ENCODE measurements around the gene SLC66A2. TPM values are rescaled to one million over a fixed set of nuclear protein-coding genes. Genes with fewer than 3 reads are reported as not detected.
A peak's percentile ranks its signal among the peaks of the same experiment; 100 is the strongest.

Gene SLC66A2
- total RNA-seq, 1 donor from 2014 or later, result 35.1 TPM

DNA sequence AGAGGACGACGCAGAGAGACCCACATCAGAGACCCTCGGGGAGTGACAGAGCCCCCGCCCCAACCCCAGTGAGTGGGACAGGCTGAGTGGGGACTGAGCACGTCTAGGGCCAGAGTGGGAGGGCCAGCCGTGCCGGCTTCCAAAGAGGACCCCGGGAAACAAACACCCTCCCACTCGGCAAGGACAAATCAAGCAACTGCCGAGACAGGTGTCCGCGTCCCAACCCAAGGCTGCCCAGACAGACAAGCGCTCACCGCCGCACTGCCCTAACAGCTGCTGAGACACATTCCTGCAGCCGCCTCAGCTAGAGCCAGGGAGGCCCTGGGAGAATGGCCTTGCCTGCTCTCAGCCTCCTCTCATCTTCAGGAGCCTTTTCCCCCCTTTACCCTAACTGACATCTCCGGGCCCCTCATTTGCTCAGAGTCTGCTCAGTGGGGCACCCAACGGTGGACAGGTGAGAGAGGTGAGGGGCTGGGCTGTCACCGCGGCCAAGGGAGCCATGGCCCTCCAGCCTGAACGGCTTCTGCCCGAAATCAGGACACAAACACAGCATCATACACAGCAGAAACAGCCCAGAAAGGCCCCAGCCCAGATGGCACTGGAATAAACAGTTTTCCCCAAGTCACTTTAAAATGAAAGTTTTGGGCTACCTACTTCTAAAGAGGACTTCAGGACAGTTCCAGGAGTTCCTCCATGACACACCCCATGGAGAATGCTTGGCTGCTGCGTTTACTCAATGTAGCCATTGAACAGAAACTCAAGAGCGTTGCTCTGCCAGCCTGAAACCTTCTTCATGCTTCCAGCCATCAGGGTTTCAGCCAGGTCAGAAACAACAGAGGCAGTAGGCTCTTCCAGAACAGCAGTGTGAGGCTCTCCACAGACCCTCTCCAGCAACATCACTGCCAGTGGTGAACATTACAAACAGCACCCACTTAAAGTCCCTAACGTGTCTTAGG lies 23.6 kb downstream of the SLC66A2 start:
- peaks cover 68% of the 10 kb centered on the region for H3K36me3 Mint-ChIP-seq (ENCODE audit: unreplicated experiment)
- peaks cover 28% of the 10 kb centered on the region for H3K9me3 Mint-ChIP-seq (ENCODE audit: unreplicated experiment)
- no peak overlapping the region for H3K4me3 Mint-ChIP-seq (ENCODE audit: unreplicated experiment)
- TF ChIP-seq CTCF (IDR thresholded peaks at IDR 0.05), result no peak
- H3K27ac Mint-ChIP-seq (ENCODE audit: unreplicated experiment), result no peak overlapping the region
- DNase-seq (ENCODE audit: extremely low spot score, unreplicated experiment), result peak; percentile 82
- no peaks in the 10 kb centered on the region for H3K4me1 Mint-ChIP-seq (ENCODE audit: unreplicated experiment)
- no peaks in the 10 kb centered on the region for H3K27me3 Mint-ChIP-seq (ENCODE audit: unreplicated experiment)

DNA sequence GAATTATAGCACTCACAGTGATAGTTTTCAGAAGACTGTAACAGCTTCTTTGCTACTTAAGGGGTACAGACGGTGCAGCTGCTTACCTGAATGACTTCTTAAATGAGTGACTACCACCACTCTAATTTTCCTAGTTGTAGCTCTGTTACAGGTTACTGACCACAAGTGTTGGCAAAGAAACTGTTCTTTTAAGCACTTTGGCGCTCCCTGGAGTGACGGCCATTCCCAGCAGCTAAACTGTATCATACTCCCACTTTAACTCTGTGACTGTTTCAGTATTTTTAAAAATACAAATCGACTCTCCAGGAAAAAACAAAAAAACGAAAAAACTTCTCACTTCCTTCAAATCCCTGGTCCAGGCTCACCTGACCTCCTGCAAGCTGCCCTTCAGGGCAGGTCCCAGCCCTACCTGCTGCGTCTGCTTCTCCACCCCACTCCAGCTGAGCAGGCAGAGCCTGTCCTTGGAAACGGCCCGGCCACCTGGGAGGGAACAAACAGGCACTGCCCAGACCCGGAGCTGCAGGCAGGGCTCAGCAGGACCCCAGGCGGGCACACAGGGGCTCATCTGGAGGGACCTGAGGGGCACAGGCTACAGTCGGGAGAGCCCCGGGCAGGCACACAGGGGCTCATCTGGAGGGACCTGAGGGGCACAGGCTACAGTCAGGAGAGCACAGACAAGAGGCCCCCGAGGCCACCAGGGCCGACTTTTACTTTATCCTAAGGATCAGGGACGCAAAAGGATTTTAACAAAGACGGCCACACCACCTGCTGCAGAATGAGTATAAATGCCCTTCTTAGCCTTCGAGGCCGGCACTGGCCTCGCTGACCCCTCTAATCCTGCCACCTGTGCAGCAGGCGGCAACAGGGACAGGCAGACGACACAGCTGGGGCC lies 24.5 kb downstream of the SLC66A2 start:
- no peaks in the 10 kb centered on the region for H3K27me3 Mint-ChIP-seq (ENCODE audit: unreplicated experiment)
- DNase-seq (ENCODE audit: extremely low spot score, unreplicated experiment), result peak; percentile 78
- H3K36me3 Mint-ChIP-seq (ENCODE audit: unreplicated experiment), result peaks cover 59% of the 10 kb centered on the region
- peaks cover 22% of the 10 kb centered on the region for H3K9me3 Mint-ChIP-seq (ENCODE audit: unreplicated experiment)
- H3K4me3 Mint-ChIP-seq (ENCODE audit: unreplicated experiment), result no peak overlapping the region
- TF ChIP-seq CTCF (IDR thresholded peaks at IDR 0.05), result no peak
- H3K4me1 Mint-ChIP-seq (ENCODE audit: unreplicated experiment), result no peaks in the 10 kb centered on the region
- no peak overlapping the region for H3K27ac Mint-ChIP-seq (ENCODE audit: unreplicated experiment)

GRCh38 chr18:79926306-79926705 lies 25.1 kb downstream of the SLC66A2 start:
- Mint-ChIP-seq H3K36me3 (ENCODE audit: unreplicated experiment) (peaks cover 57% of the 10 kb centered on the region), H3K4me1 (ENCODE audit: unreplicated experiment) (no peaks in the 10 kb centered on the region), H3K27ac (ENCODE audit: unreplicated experiment) (no peak overlapping the region), H3K27me3 (ENCODE audit: unreplicated experiment) (no peaks in the 10 kb centered on the region), H3K9me3 (ENCODE audit: unreplicated experiment) (peaks cover 19% of the 10 kb centered on the region), H3K4me3 (ENCODE audit: unreplicated experiment) (no peak overlapping the region)
- no peak for TF ChIP-seq CTCF (IDR thresholded peaks at IDR 0.05)
- DNase-seq (ENCODE audit: extremely low spot score, unreplicated experiment), result peak; percentile 75

- DNase-seq (ENCODE audit: extremely low spot score, unreplicated experiment), result peak; percentile 75
- Mint-ChIP-seq H3K9me3 (ENCODE audit: unreplicated experiment) (peaks cover 11% of the 10 kb centered on the region), H3K27ac (ENCODE audit: unreplicated experiment) (no peak overlapping the region), H3K36me3 (ENCODE audit: unreplicated experiment) (peaks cover 46% of the 10 kb centered on the region), H3K4me1 (ENCODE audit: unreplicated experiment) (no peaks in the 10 kb centered on the region), H3K27me3 (ENCODE audit: unreplicated experiment) (no peaks in the 10 kb centered on the region), H3K4me3 (ENCODE audit: unreplicated experiment) (no peak overlapping the region)
- TF ChIP-seq CTCF (IDR thresholded peaks at IDR 0.05), result no peak
Measured at GRCh38 chr18:79924814-79925731, 26.4 kb downstream of the SLC66A2 start.
